ENCODE results near the gene CLOCK. TPM values are rescaled to one million over a fixed set of nuclear protein-coding genes. Genes with fewer than 3 reads are reported as not detected.

Gene CLOCK
- total RNA-seq, 1 donor from 2014 or later: 29.6 TPM

- Mint-ChIP-seq H3K9me3 (ENCODE audit: unreplicated experiment) (no peaks in the 10 kb centered on the region), H3K4me1 (ENCODE audit: unreplicated experiment) (peaks cover 51% of the 10 kb centered on the region), H3K27me3 (ENCODE audit: unreplicated experiment) (peaks cover 18% of the 10 kb centered on the region), H3K4me3 (ENCODE audit: unreplicated experiment) (peak overlapping the region; percentile 100), H3K36me3 (ENCODE audit: low read depth, unreplicated experiment) (peaks cover 48% of the 10 kb centered on the region), H3K27ac (ENCODE audit: unreplicated experiment) (peak overlapping the region; percentile 55)
- no peak for TF ChIP-seq CTCF (IDR thresholded peaks at IDR 0.05; ENCODE audit: unreplicated experiment)
- DNase-seq (ENCODE audit: low spot score): no peak
Measured at GRCh38 chr4:55398966-55399365, 147.7 kb downstream of the CLOCK start.

- Mint-ChIP-seq H3K9me3 (ENCODE audit: unreplicated experiment) (no peaks in the 10 kb centered on the region), H3K4me3 (ENCODE audit: unreplicated experiment) (peak overlapping the region; percentile 100), H3K27ac (ENCODE audit: unreplicated experiment) (peak overlapping the region; percentile 55), H3K27me3 (ENCODE audit: unreplicated experiment) (peaks cover 18% of the 10 kb centered on the region), H3K36me3 (ENCODE audit: low read depth, unreplicated experiment) (peaks cover 43% of the 10 kb centered on the region), H3K4me1 (ENCODE audit: unreplicated experiment) (peaks cover 46% of the 10 kb centered on the region)
- no peak for TF ChIP-seq CTCF (IDR thresholded peaks at IDR 0.05; ENCODE audit: unreplicated experiment)
- DNase-seq (ENCODE audit: low spot score): no peak
Measured at GRCh38 chr4:55398461-55398860, 148.2 kb downstream of the CLOCK start.

GRCh38 chr4:55397520-55398321 is 149.0 kb downstream of the CLOCK start:
- Mint-ChIP-seq H3K4me3 (ENCODE audit: unreplicated experiment) (peak overlapping the region; percentile 100), H3K9me3 (ENCODE audit: unreplicated experiment) (no peaks in the 10 kb centered on the region), H3K4me1 (ENCODE audit: unreplicated experiment) (peaks cover 43% of the 10 kb centered on the region), H3K27me3 (ENCODE audit: unreplicated experiment) (peaks cover 18% of the 10 kb centered on the region), H3K27ac (ENCODE audit: unreplicated experiment) (peak overlapping the region; percentile 96), H3K36me3 (ENCODE audit: low read depth, unreplicated experiment) (peaks cover 39% of the 10 kb centered on the region)
- no peak for TF ChIP-seq CTCF (IDR thresholded peaks at IDR 0.05; ENCODE audit: unreplicated experiment)
- DNase-seq (ENCODE audit: low spot score): no peak

GRCh38 chr4:55397126-55397436 is 149.6 kb downstream of the CLOCK start:
- peaks cover 39% of the 10 kb centered on the region for H3K36me3 Mint-ChIP-seq (ENCODE audit: low read depth, unreplicated experiment)
- peaks cover 43% of the 10 kb centered on the region for H3K4me1 Mint-ChIP-seq (ENCODE audit: unreplicated experiment)
- no peak for TF ChIP-seq CTCF (IDR thresholded peaks at IDR 0.05; ENCODE audit: unreplicated experiment)
- no peaks in the 10 kb centered on the region for H3K9me3 Mint-ChIP-seq (ENCODE audit: unreplicated experiment)
- H3K4me3 Mint-ChIP-seq (ENCODE audit: unreplicated experiment): peak overlapping the region; percentile 100
- peaks cover 16% of the 10 kb centered on the region for H3K27me3 Mint-ChIP-seq (ENCODE audit: unreplicated experiment)
- no peak for DNase-seq (ENCODE audit: low spot score)
- H3K27ac Mint-ChIP-seq (ENCODE audit: unreplicated experiment): peak overlapping the region; percentile 96

GRCh38 chr4:55396308-55397125 is 150.2 kb downstream of the CLOCK start:
- TF ChIP-seq CTCF (IDR thresholded peaks at IDR 0.05; ENCODE audit: unreplicated experiment): no peak
- Mint-ChIP-seq H3K9me3 (ENCODE audit: unreplicated experiment) (no peaks in the 10 kb centered on the region), H3K4me1 (ENCODE audit: unreplicated experiment) (peaks cover 43% of the 10 kb centered on the region), H3K4me3 (ENCODE audit: unreplicated experiment) (peak overlapping the region; percentile 100), H3K27me3 (ENCODE audit: unreplicated experiment) (peaks cover 16% of the 10 kb centered on the region), H3K27ac (ENCODE audit: unreplicated experiment) (peak overlapping the region; percentile 96), H3K36me3 (ENCODE audit: low read depth, unreplicated experiment) (peaks cover 39% of the 10 kb centered on the region)
- DNase-seq (ENCODE audit: low spot score): peak; percentile 72
